Osteoblast (primary cell): ENCODE results near the gene HOXB3. TPM values are rescaled to one million over a fixed set of nuclear protein-coding genes. Genes with fewer than 3 reads are reported as not detected.

Source experiments
- DNase-seq: peaks from one replicate; pipeline ENCODE4 v3.0.0; 2011; ENCODE audit warnings: low spot score, mixed read lengths; ENCODE audit not compliant: insufficient read length; ENCODE audit errors: missing footprints
- H2AFZ ChIP-seq: 2 replicates; pipeline ENCODE4 v1.6.0; 2011; ENCODE audit warnings: mild to moderate bottlenecking, low read length
- H3K27ac ChIP-seq: 2 replicates; pipeline ENCODE4 v1.5.1; 2011; ENCODE audit warnings: mild to moderate bottlenecking, low read depth, low read length, moderate library complexity
- H3K27me3 ChIP-seq: 2 replicates; pipeline ENCODE4 v1.6.0; 2012; ENCODE audit warnings: mild to moderate bottlenecking, control low read depth, inconsistent platforms, low read length, moderate library complexity; ENCODE audit not compliant: insufficient read depth
- H3K36me3 ChIP-seq: 2 replicates; pipeline ENCODE4 v1.5.1; 2011; ENCODE audit warnings: mild to moderate bottlenecking, low read length, control low read depth, moderate library complexity; ENCODE audit not compliant: insufficient read depth
- H3K4me1 ChIP-seq: 2 replicates; pipeline ENCODE4 v1.5.1; 2011; ENCODE audit warnings: mild to moderate bottlenecking, low read length, control low read depth, moderate library complexity; ENCODE audit not compliant: insufficient read depth
- H3K4me2 ChIP-seq: 2 replicates; pipeline ENCODE4 v1.6.0; 2011; ENCODE audit warnings: mild to moderate bottlenecking, low read length; ENCODE audit not compliant: insufficient read depth
- H3K4me3 ChIP-seq: fragments of 200-600 bp; sonication (generic); 3 replicates; pipeline ENCODE4 v1.5.1; 2012; ENCODE audit warnings: mild to moderate bottlenecking, low read length, inconsistent platforms; ENCODE audit not compliant: insufficient read depth
- H3K79me2 ChIP-seq: 2 replicates; pipeline ENCODE4 v1.6.0; 2012; ENCODE audit warnings: mild to moderate bottlenecking, low read length, control low read depth, inconsistent platforms; ENCODE audit not compliant: insufficient read depth
- H3K9me3 ChIP-seq: 2 replicates; pipeline ENCODE4 v1.5.1; 2011; ENCODE audit warnings: low read depth, low read length, control low read depth
- H4K20me1 ChIP-seq: 2 replicates; pipeline ENCODE4 v1.6.0; 2012; ENCODE audit warnings: mild to moderate bottlenecking, low read length, control low read depth; ENCODE audit not compliant: insufficient read depth
- CTCF ChIP-seq: IDR thresholded peaks from 2 replicates; pipeline ENCODE4 v1.5.1; 2011; ENCODE audit warnings: mild to moderate bottlenecking, low read depth, low read length, moderate library complexity; ENCODE audit errors: extremely low read depth
- total RNA-seq: library from RNA; depleted of rRNA; stranded (reverse); fragments of >200 nt; gene quantifications from 2 replicates; pipeline ENCODE4 v1.2.3, GENCODE V29; 2012

The HOXB3 gene
- total RNA-seq, 1 donor: 1.8 TPM

DNA sequence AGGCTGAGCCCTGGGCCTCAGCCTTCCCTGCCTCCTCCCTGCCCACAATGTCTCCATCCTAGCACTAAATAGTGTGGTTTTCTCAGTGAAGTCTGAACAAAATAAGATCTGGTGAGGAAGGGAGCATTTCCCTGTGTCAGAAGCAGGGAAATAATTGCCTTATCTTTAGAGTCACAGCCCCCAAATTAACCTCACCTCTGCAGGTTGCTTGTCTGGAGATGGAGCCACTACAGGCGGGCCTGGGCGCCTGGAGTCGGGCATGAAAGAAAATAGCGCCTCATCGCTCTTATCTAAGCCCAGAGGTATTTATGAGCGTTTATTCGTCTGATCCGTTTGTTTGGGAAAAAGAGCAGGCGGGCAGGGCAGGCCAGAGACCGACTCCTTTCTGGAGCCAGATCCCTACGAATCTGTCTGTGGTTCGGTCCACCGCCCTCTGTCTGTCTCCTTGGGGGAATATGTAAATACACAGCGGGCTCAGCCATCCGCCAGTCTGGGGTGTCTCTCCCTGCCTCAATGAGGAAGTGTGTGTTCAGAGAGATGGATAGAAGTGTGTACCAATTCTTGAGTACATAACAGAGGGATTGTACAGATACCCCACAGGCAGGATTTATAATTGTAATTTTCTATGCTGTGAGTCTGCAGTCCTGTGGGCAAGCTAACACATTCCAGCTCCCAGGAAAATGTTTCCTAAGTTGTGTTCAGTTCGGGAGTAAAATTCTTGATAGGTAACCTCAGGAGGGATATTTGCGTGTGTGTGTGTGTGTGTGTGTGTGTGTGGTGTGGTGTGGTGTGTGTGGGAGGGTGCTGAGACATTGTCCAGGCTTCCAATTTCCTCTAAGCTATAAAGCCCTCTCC is 10.4 kb upstream of the HOXB3 start:
- TF ChIP-seq CTCF: no peak
- Histone ChIP-seq H3K9me3 (no peaks in the 10 kb centered on the region), H4K20me1 (peaks cover 3% of the 10 kb centered on the region), H2AFZ (no peak overlapping the region), H3K4me1 (no peaks in the 10 kb centered on the region), H3K36me3 (no peaks in the 10 kb centered on the region), H3K27me3 (peaks cover 100% of the 10 kb centered on the region), H3K79me2 (no peaks in the 10 kb centered on the region), H3K4me2 (no peak overlapping the region), H3K4me3 (no peak overlapping the region), H3K27ac (no peak overlapping the region)
- DNase-seq: no peak

GRCh38 chr17:48599354-48599753 is 9.3 kb upstream of the HOXB3 start:
- no peak for TF ChIP-seq CTCF
- H3K36me3 ChIP-seq: no peaks in the 10 kb centered on the region
- no peak overlapping the region for H3K4me3 ChIP-seq
- H4K20me1 ChIP-seq: peaks cover 3% of the 10 kb centered on the region
- peaks cover 100% of the 10 kb centered on the region for H3K27me3 ChIP-seq
- no peak for DNase-seq
- H3K4me2 ChIP-seq: no peak overlapping the region
- H3K9me3 ChIP-seq: no peaks in the 10 kb centered on the region
- H3K4me1 ChIP-seq: no peaks in the 10 kb centered on the region
- H3K79me2 ChIP-seq: no peaks in the 10 kb centered on the region
- no peak overlapping the region for H2AFZ ChIP-seq
- H3K27ac ChIP-seq: no peak overlapping the region

DNA sequence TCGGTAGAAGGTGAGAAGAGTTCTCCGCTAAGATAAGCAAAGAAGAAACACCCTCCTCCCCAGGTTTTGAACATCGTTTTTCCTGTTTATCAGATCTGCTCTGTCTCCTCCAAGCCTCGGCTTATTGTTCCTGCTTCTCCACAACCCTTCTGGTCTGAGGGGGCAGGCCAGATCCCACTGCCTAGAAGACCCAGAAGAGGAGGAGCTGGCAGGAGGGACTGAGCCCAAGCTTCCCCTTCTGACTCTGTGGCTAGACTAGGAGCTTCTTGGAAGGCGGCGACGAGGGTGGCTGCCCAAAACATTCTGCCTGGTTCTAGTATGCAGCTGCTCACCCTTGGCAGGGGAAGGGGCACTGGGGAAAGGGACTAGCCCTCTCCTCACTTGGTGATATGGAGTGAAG is 8.7 kb upstream of the HOXB3 start:
- Histone ChIP-seq H4K20me1 (peaks cover 3% of the 10 kb centered on the region), H3K79me2 (no peaks in the 10 kb centered on the region), H3K4me1 (no peaks in the 10 kb centered on the region), H3K27ac (no peak overlapping the region), H3K9me3 (no peaks in the 10 kb centered on the region), H3K36me3 (no peaks in the 10 kb centered on the region), H2AFZ (no peak overlapping the region), H3K4me2 (no peak overlapping the region), H3K4me3 (no peak overlapping the region), H3K27me3 (peaks cover 100% of the 10 kb centered on the region)
- TF ChIP-seq CTCF: no peak
- DNase-seq: no peak

DNA sequence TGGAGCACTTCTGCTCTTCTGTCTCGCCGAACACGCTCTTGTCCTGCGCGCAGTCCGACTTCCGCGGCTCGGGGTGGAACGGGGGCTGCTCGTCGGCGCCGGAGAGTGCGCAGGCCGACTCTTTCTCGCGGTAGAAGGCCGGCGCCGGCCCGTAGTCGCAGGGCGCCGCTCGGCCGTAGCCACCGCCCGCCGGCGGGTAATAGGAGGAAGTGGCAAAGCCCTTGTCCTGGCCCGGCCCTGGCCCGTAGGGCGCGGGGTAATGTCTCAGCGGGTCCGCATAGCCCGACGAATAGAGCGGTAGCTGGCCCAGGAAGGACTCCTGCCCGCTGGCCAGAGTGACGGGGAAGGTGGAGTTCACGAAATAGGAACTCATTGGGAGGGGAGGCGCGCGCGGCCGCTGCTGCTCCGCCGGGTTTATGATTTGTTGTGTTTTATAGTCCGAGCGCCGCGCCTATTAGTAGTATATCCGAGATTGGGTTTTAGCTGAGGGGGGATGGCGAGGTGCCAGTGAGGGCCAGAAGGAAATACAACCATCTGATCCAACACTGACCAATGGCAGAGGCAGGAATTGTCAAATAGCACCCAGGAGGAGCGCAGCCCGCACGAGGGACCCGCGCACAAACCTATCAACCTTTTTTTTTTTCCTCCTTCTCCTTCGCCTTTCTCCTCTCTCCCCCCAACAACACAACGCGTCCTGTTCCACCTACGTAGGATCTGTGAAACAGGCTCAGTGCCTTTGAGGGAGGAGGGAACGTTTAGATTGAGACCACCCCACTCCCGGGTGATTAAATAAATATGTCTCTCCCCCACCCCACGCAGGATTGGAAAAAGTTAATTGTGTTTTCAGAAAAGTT is 8.0 kb upstream of the HOXB3 start:
- H4K20me1 ChIP-seq: peaks cover 1% of the 10 kb centered on the region
- DNase-seq: no peak
- H2AFZ ChIP-seq: peak overlapping the region; percentile 41
- no peaks in the 10 kb centered on the region for H3K9me3 ChIP-seq
- H3K4me1 ChIP-seq: no peaks in the 10 kb centered on the region
- no peak overlapping the region for H3K27ac ChIP-seq
- H3K4me3 ChIP-seq: peak overlapping the region; percentile 58
- no peaks in the 10 kb centered on the region for H3K79me2 ChIP-seq
- peaks cover 98% of the 10 kb centered on the region for H3K27me3 ChIP-seq
- peak overlapping the region; percentile 60 for H3K4me2 ChIP-seq
- H3K36me3 ChIP-seq: no peaks in the 10 kb centered on the region
- TF ChIP-seq CTCF: no peak
